Nephron progenitor cell (in vitro differentiated cells): ENCODE results near the gene CSRP1.

Experiments
- DNase-seq: peaks from one replicate; pipeline ENCODE4 v3.0.0; 2021
- H3K27ac Mint-ChIP-seq: 2 replicates; pipeline ENCODE4 v1.8.0; 2021; ENCODE audit warnings: mild to moderate bottlenecking, moderate library complexity, mixed read lengths
- H3K27me3 Mint-ChIP-seq: 2 replicates; pipeline ENCODE4 v1.8.0; 2021; ENCODE audit warnings: mild to moderate bottlenecking, low read depth, mixed read lengths; ENCODE audit not compliant: poor library complexity
- H3K36me3 Mint-ChIP-seq: 2 replicates; pipeline ENCODE4 v1.8.0; 2021; ENCODE audit warnings: low read depth, mixed read lengths
- H3K4me1 Mint-ChIP-seq: 2 replicates; pipeline ENCODE4 v1.8.0; 2021; ENCODE audit warnings: mixed read lengths
- H3K4me3 Mint-ChIP-seq: 2 replicates; pipeline ENCODE4 v1.8.0; 2021; ENCODE audit warnings: mild to moderate bottlenecking, moderate library complexity, mixed read lengths
- H3K9me3 Mint-ChIP-seq: 2 replicates; pipeline ENCODE4 v1.8.0; 2021; ENCODE audit warnings: mild to moderate bottlenecking, moderate library complexity, mixed read lengths
- TF ChIP-seq, protein P1 (sequence below): fragments of 200-600 bp; sonication (generic); IDR thresholded peaks from 2 replicates; pipeline ENCODE4 v1.5.0; 2021; ENCODE audit warnings: antibody characterized with exemption

CSRP1 gene

DNA sequence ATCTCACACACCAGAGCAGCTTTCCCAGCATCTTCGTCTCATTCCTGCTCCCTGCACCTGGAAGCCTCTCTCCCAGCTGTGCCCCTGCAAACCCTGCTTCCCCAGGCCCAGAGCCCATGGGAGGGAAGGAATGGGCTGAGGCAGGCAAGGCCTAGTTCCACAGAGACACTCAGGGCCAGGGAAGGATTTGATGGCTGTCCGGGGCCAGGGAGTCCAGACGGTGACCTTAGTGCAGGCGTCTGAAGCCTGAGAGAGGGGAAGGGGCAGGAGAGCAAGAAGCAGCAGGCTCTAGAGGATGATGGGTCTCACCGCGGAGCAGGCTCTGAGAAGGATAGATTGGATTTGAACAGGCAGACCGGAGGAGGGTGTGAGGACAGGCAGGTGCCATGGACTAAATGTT is 63.2 kb downstream of the CSRP1 start:
- Mint-ChIP-seq H3K36me3 (peaks cover 4% of the 10 kb centered on the region), H3K9me3 (peaks cover 21% of the 10 kb centered on the region), H3K4me3 (no peak overlapping the region), H3K4me1 (peaks cover 29% of the 10 kb centered on the region), H3K27me3 (peaks cover 65% of the 10 kb centered on the region), H3K27ac (no peak overlapping the region)
- DNase-seq, result no peak
- TF ChIP-seq, protein P1, sequence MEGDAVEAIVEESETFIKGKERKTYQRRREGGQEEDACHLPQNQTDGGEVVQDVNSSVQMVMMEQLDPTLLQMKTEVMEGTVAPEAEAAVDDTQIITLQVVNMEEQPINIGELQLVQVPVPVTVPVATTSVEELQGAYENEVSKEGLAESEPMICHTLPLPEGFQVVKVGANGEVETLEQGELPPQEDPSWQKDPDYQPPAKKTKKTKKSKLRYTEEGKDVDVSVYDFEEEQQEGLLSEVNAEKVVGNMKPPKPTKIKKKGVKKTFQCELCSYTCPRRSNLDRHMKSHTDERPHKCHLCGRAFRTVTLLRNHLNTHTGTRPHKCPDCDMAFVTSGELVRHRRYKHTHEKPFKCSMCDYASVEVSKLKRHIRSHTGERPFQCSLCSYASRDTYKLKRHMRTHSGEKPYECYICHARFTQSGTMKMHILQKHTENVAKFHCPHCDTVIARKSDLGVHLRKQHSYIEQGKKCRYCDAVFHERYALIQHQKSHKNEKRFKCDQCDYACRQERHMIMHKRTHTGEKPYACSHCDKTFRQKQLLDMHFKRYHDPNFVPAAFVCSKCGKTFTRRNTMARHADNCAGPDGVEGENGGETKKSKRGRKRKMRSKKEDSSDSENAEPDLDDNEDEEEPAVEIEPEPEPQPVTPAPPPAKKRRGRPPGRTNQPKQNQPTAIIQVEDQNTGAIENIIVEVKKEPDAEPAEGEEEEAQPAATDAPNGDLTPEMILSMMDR, result no peak

- Mint-ChIP-seq H3K27ac (no peak overlapping the region), H3K27me3 (peaks cover 42% of the 10 kb centered on the region), H3K9me3 (peaks cover 21% of the 10 kb centered on the region), H3K4me1 (peaks cover 18% of the 10 kb centered on the region), H3K36me3 (peaks cover 4% of the 10 kb centered on the region), H3K4me3 (no peak overlapping the region)
- no peak for DNase-seq
- TF ChIP-seq, protein P1, result no peak
Measured at GRCh38 chr1:201436969-201437368, 70.0 kb downstream of the CSRP1 start.

DNA sequence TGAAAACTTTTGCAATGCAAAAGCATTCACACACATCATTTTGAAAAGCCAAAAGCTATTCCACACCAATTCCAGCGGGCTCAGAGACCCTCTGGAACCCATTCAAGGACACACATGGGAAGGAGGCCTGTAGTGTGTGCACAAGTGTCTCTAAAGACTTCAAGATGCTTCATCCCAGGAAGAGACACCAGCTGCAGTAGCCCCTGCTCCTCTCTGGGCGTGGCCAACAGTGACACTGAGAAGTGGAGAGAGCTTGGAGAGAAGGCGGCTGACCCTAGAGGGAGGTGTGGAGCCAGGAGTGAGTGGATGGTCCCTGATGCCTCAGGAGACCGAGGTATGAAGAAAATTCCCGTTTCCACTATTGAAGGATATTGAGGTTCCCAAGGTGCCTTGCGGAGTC is 70.5 kb downstream of the CSRP1 start:
- Mint-ChIP-seq H3K27me3 (peaks cover 39% of the 10 kb centered on the region), H3K27ac (no peak overlapping the region), H3K4me1 (peaks cover 20% of the 10 kb centered on the region), H3K9me3 (peaks cover 16% of the 10 kb centered on the region), H3K4me3 (no peak overlapping the region), H3K36me3 (peaks cover 4% of the 10 kb centered on the region)
- TF ChIP-seq, protein P1, result no peak
- DNase-seq, result peak; percentile 47

DNA sequence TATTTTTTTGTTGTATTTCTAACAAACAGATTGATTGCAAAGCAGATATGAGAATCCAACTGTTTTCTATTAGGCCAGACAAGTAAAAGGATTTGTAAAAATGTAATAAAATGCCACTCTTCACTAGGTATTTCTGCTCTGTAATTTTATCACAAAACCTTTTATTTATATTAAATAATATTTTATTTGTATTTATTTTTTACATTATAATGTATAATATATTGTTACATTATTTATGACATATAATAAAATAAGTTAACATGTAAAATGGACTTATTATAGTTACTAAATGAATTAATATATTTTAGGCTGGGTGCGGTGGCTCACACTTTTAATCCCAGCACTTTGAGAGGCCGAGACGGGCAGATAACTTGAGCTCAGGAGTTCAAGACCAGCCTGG is 72.7 kb downstream of the CSRP1 start:
- H3K27ac Mint-ChIP-seq, result no peak overlapping the region
- no peak for DNase-seq
- peaks cover 38% of the 10 kb centered on the region for H3K27me3 Mint-ChIP-seq
- TF ChIP-seq, protein P1, result no peak
- no peak overlapping the region for H3K4me3 Mint-ChIP-seq
- H3K9me3 Mint-ChIP-seq, result no peaks in the 10 kb centered on the region
- H3K4me1 Mint-ChIP-seq, result peaks cover 34% of the 10 kb centered on the region
- no peaks in the 10 kb centered on the region for H3K36me3 Mint-ChIP-seq

DNA sequence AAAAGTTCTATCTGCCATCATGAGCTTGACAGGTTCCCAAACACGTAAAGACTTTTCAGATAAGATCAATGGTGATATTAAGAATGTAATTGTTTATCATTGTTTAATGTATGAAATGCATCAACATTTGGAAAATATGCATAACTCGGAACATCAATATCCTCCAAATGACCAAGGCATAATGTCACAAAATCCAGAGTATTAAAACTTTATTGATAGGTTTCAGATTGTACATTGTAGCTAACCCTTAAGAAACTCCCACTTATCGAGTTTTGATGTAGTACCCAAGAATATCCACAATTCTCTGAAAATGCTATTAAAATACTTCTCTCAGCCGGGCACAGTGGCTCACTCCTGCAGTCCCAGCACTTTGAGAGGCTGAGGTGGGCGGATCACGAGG is 73.3 kb downstream of the CSRP1 start:
- H3K27me3 Mint-ChIP-seq, result peaks cover 37% of the 10 kb centered on the region
- H3K4me1 Mint-ChIP-seq, result peaks cover 34% of the 10 kb centered on the region
- DNase-seq, result no peak
- no peaks in the 10 kb centered on the region for H3K9me3 Mint-ChIP-seq
- no peak overlapping the region for H3K27ac Mint-ChIP-seq
- no peaks in the 10 kb centered on the region for H3K36me3 Mint-ChIP-seq
- TF ChIP-seq, protein P1, result no peak
- H3K4me3 Mint-ChIP-seq, result no peak overlapping the region
